ENCODE measurements around the gene TAF12. TPM values are rescaled to one million over a fixed set of nuclear protein-coding genes. Genes with fewer than 3 reads are reported as not detected.

TAF12 gene
- total RNA-seq, 1 experiment from 2014 or later, result 18.6 TPM

GRCh38 chr1:28642847-28643635 is at the start of gene TAF12 (continued):
- TF ChIP-seq ARID4B (CRISPR knock-in tag; IDR thresholded peaks at IDR 0.05; ENCODE audit: borderline replicate concordance) (peak; percentile 97), NR3C1 (CRISPR knock-in tag; conservative IDR thresholded peaks at IDR 0.05; ENCODE audit: low read depth) (no peak), ZSCAN18 (CRISPR knock-in tag; IDR thresholded peaks at IDR 0.05) (no peak), CREM (CRISPR knock-in tag; IDR thresholded peaks at IDR 0.05) (peak; percentile 57), GRHL2 (CRISPR knock-in tag; IDR thresholded peaks at IDR 0.05; ENCODE audit: insufficient replicate concordance, severe bottlenecking) (no peak), CDX4 (CRISPR knock-in tag; IDR thresholded peaks at IDR 0.05; ENCODE audit: borderline replicate concordance) (no peak), NR2C2 (CRISPR knock-in tag; IDR thresholded peaks at IDR 0.05) (no peak), GABPB1 (CRISPR knock-in tag; IDR thresholded peaks at IDR 0.05) (peak; percentile 75), CTCF (IDR thresholded peaks at IDR 0.05) (peak; percentile 31; the same call in 1 of the 2 replicates), EMX1 (CRISPR knock-in tag; IDR thresholded peaks at IDR 0.05) (no peak), NFYB (CRISPR knock-in tag; conservative IDR thresholded peaks at IDR 0.05; ENCODE audit: low read depth) (0 out of 2 replicates have a peak, but pooled peaks have one; percentile 22), AR (CRISPR knock-in tag; IDR thresholded peaks at IDR 0.05) (no peak), ZBTB43 (CRISPR knock-in tag; IDR thresholded peaks at IDR 0.05) (peak; percentile 83; the same call in 1 of the 2 replicates), IRF2 (CRISPR knock-in tag; IDR thresholded peaks at IDR 0.05; ENCODE audit: borderline replicate concordance, low read depth) (no peak), ATF2 (CRISPR knock-in tag; IDR thresholded peaks at IDR 0.05; ENCODE audit: borderline replicate concordance, low read depth) (no peak), ATF6 (CRISPR knock-in tag; IDR thresholded peaks at IDR 0.05) (no peak), ZNF317 (CRISPR knock-in tag; IDR thresholded peaks at IDR 0.05; ENCODE audit: borderline replicate concordance, low read depth) (no peak), KAT7 (CRISPR knock-in tag; IDR thresholded peaks at IDR 0.05; ENCODE audit: borderline replicate concordance) (peak; percentile 98; the same call in 1 of the 2 replicates), USF1 (CRISPR knock-in tag; IDR thresholded peaks at IDR 0.05) (peak; percentile 86)
